Neuron (in vitro differentiated cells): Measurements from ENCODE around the gene ATXN1.
"Not testable (repeated sequence)": the region's sequence is repeated elsewhere in the genome, so short reads cannot be mapped to it uniquely, and the experiment has no call there.

ENCODE experiments used
- H2AFZ ChIP-seq: one replicate; pipeline ENCODE4 v1.6.1; 2013; ENCODE audit warnings: low read depth, mild to moderate bottlenecking, inconsistent platforms, low read length, moderate library complexity
- H3K27me3 ChIP-seq: one replicate; pipeline ENCODE4 v1.6.1; 2013; ENCODE audit warnings: low read length; ENCODE audit not compliant: insufficient read depth
- H3K36me3 ChIP-seq: one replicate; pipeline ENCODE4 v1.6.1; 2013; ENCODE audit warnings: low read length; ENCODE audit not compliant: insufficient read depth
- H3K4me1 ChIP-seq: one replicate; pipeline ENCODE4 v1.6.1; 2013; ENCODE audit warnings: low read length; ENCODE audit not compliant: insufficient read depth
- H3K4me3 ChIP-seq: 2 replicates; pipeline ENCODE4 v1.5.1; 2013; ENCODE audit warnings: mild to moderate bottlenecking, low read length, moderate library complexity
- H3K9me3 ChIP-seq: one replicate; pipeline ENCODE4 v1.6.1; 2013; ENCODE audit warnings: low read length

ATXN1 gene

GRCh38 chr6:16555550-16555949 is 205.7 kb downstream of the ATXN1 start:
- Histone ChIP-seq H3K27me3 (no peaks in the 10 kb centered on the region), H3K36me3 (no peaks in the 10 kb centered on the region), H2AFZ (no peak overlapping the region), H3K4me1 (peaks cover 4% of the 10 kb centered on the region), H3K4me3 (no peak overlapping the region), H3K9me3 (no peaks in the 10 kb centered on the region)

GRCh38 chr6:16553531-16553930 is 207.7 kb downstream of the ATXN1 start:
- H3K4me3 ChIP-seq = no peak overlapping the region
- H3K36me3 ChIP-seq = no peaks in the 10 kb centered on the region
- no peak overlapping the region for H2AFZ ChIP-seq
- H3K9me3 ChIP-seq = no peaks in the 10 kb centered on the region
- H3K4me1 ChIP-seq = peaks cover 4% of the 10 kb centered on the region
- H3K27me3 ChIP-seq = no peaks in the 10 kb centered on the region

GRCh38 chr6:16551466-16551865 is 209.8 kb downstream of the ATXN1 start:
- Histone ChIP-seq H2AFZ (no peak overlapping the region), H3K4me3 (no peak overlapping the region), H3K27me3 (no peaks in the 10 kb centered on the region), H3K36me3 (no peaks in the 10 kb centered on the region), H3K4me1 (peaks cover 4% of the 10 kb centered on the region), H3K9me3 (no peaks in the 10 kb centered on the region)

GRCh38 chr6:16548121-16548520 is 213.1 kb downstream of the ATXN1 start:
- H3K4me3 ChIP-seq = no peak overlapping the region
- H2AFZ ChIP-seq = no peak overlapping the region
- H3K36me3 ChIP-seq = no peaks in the 10 kb centered on the region
- peaks cover 23% of the 10 kb centered on the region for H3K4me1 ChIP-seq
- H3K9me3 ChIP-seq = no peaks in the 10 kb centered on the region
- no peaks in the 10 kb centered on the region for H3K27me3 ChIP-seq

GRCh38 chr6:16547587-16547986 is 213.7 kb downstream of the ATXN1 start:
- Histone ChIP-seq H3K9me3 (no peaks in the 10 kb centered on the region), H3K4me3 (no peak overlapping the region), H2AFZ (no peak overlapping the region), H3K36me3 (no peaks in the 10 kb centered on the region), H3K4me1 (peaks cover 25% of the 10 kb centered on the region), H3K27me3 (no peaks in the 10 kb centered on the region)

GRCh38 chr6:16546861-16547260 is 214.4 kb downstream of the ATXN1 start:
- Histone ChIP-seq H3K36me3 (no peaks in the 10 kb centered on the region), H3K4me1 (peaks cover 25% of the 10 kb centered on the region), H2AFZ (no peak overlapping the region), H3K4me3 (no peak overlapping the region), H3K27me3 (no peaks in the 10 kb centered on the region), H3K9me3 (no peaks in the 10 kb centered on the region)

- no peaks in the 10 kb centered on the region for H3K9me3 ChIP-seq
- no peak overlapping the region for H2AFZ ChIP-seq
- H3K4me1 ChIP-seq = peaks cover 25% of the 10 kb centered on the region
- no peaks in the 10 kb centered on the region for H3K36me3 ChIP-seq
- H3K27me3 ChIP-seq = no peaks in the 10 kb centered on the region
- H3K4me3 ChIP-seq = no peak overlapping the region
Measured at GRCh38 chr6:16545382-16545781, 215.9 kb downstream of the ATXN1 start.

GRCh38 chr6:16544521-16544920 is 216.7 kb downstream of the ATXN1 start:
- H3K27me3 ChIP-seq = no peaks in the 10 kb centered on the region
- peaks cover 26% of the 10 kb centered on the region for H3K4me1 ChIP-seq
- no peaks in the 10 kb centered on the region for H3K9me3 ChIP-seq
- H3K4me3 ChIP-seq = no peak overlapping the region
- no peaks in the 10 kb centered on the region for H3K36me3 ChIP-seq
- H2AFZ ChIP-seq = no peak overlapping the region

GRCh38 chr6:16544006-16544405 is 217.3 kb downstream of the ATXN1 start:
- Histone ChIP-seq H3K9me3 (no peaks in the 10 kb centered on the region), H3K27me3 (no peaks in the 10 kb centered on the region), H2AFZ (no peak overlapping the region), H3K36me3 (no peaks in the 10 kb centered on the region), H3K4me3 (no peak overlapping the region), H3K4me1 (peaks cover 27% of the 10 kb centered on the region)

GRCh38 chr6:16543521-16543920 is 217.7 kb downstream of the ATXN1 start:
- H3K4me3 ChIP-seq = no peak overlapping the region
- no peaks in the 10 kb centered on the region for H3K36me3 ChIP-seq
- H3K4me1 ChIP-seq = peaks cover 27% of the 10 kb centered on the region
- H2AFZ ChIP-seq = no peak overlapping the region
- H3K27me3 ChIP-seq = no peaks in the 10 kb centered on the region
- H3K9me3 ChIP-seq = no peaks in the 10 kb centered on the region

- Histone ChIP-seq H3K4me3 (no peak overlapping the region), H3K9me3 (peaks cover 2% of the 10 kb centered on the region), H3K36me3 (no peaks in the 10 kb centered on the region), H3K27me3 (no peaks in the 10 kb centered on the region), H3K4me1 (peaks cover 27% of the 10 kb centered on the region), H2AFZ (no peak overlapping the region)
Measured at GRCh38 chr6:16542070-16542469, 219.2 kb downstream of the ATXN1 start.

GRCh38 chr6:16540804-16541752 is 220.2 kb downstream of the ATXN1 start:
- Histone ChIP-seq H3K4me3 (no peak overlapping the region), H3K4me1 (peaks cover 27% of the 10 kb centered on the region), H3K9me3 (peaks cover 2% of the 10 kb centered on the region), H2AFZ (no peak overlapping the region), H3K27me3 (no peaks in the 10 kb centered on the region), H3K36me3 (no peaks in the 10 kb centered on the region)

GRCh38 chr6:16540383-16540782 is 220.9 kb downstream of the ATXN1 start:
- not testable (repeated sequence) for H3K4me3 ChIP-seq, H3K9me3 ChIP-seq, H3K36me3 ChIP-seq, H2AFZ ChIP-seq, H3K27me3 ChIP-seq
- peaks cover 26% of the 10 kb centered on the region for H3K4me1 ChIP-seq
